A673 (cell line): ENCODE data around the gene MPZL1.

ENCODE experiments used
- EZH2 ChIP-seq: fragments of 200-600 bp; sonication (generic); IDR thresholded peaks from 2 replicates; pipeline ENCODE4 v1.6.1; 2017; ENCODE audit warnings: borderline replicate concordance, low read depth, mild to moderate bottlenecking, mixed read lengths, antibody characterized with exemption, low read length; ENCODE audit not compliant: poor library complexity, severe bottlenecking
- TF ChIP-seq, protein P1 (sequence below): fragments of 300-800, 200-600 bp; sonication (generic); conservative IDR thresholded peaks from 2 replicates; pipeline ENCODE4 v1.5.1; 2017; ENCODE audit warnings: low read depth, mild to moderate bottlenecking, antibody characterized with exemption, low read length, moderate library complexity, mixed read lengths

DNA sequence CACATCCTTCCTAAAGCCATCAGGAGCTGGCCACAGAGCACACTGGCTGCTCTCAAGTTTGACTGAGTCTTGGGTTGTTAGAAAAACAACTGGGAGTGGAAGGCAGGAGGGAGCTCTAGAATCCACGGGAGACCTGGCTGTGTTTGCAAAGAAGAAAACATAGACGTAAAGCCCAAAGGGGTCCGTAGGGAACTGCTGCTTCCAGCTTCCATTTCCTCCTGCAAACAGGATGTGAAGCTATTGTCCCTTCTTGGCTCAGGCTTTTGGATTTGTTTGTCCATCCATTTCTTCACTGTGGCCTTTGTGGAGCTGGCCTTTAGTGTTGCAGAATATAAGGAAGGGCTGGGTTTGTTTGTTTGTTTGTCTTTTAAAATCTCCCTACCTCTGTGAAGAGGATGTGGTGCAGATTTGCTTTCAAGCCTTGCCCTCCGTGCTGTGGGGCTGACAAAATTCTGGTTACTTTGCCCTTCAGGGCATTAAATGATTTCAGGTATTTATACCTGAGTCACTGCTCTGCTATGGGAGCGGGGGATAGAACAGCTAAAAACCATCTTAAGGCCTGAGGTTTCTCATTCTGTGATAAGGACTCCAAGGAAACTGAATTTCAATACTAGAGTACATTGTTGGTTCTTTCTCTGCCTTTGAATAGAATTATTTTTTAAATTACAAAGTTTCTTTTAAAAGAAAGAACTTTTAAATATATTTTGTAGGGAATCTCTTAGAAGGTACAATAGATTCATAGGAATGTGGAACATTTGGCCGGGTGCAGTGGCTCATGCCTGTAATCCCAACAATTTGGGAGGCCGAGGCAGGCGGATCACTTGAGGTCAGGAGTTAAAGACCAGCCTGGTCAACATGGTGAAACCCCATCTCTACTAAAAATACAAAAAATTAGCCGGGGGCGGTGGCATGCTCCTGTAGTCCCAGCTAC, 74.3 kb downstream of the MPZL1 start:
- TF ChIP-seq, protein P1, sequence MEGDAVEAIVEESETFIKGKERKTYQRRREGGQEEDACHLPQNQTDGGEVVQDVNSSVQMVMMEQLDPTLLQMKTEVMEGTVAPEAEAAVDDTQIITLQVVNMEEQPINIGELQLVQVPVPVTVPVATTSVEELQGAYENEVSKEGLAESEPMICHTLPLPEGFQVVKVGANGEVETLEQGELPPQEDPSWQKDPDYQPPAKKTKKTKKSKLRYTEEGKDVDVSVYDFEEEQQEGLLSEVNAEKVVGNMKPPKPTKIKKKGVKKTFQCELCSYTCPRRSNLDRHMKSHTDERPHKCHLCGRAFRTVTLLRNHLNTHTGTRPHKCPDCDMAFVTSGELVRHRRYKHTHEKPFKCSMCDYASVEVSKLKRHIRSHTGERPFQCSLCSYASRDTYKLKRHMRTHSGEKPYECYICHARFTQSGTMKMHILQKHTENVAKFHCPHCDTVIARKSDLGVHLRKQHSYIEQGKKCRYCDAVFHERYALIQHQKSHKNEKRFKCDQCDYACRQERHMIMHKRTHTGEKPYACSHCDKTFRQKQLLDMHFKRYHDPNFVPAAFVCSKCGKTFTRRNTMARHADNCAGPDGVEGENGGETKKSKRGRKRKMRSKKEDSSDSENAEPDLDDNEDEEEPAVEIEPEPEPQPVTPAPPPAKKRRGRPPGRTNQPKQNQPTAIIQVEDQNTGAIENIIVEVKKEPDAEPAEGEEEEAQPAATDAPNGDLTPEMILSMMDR = no peak
- TF ChIP-seq EZH2 = no peak
